IMR-90 (cell line): Measurements from ENCODE around the gene CMKLR1. TPM values are rescaled to one million over a fixed set of nuclear protein-coding genes. Genes with fewer than 3 reads are reported as not detected.

ENCODE experiments used
- ATAC-seq: fragments of 200-7000 bp; cut with Tn5 transposase; 2 replicates; pipeline ENCODE4 v1.9.1; 2020; ENCODE audit warnings: low read depth, mild to moderate bottlenecking, moderate library complexity
- BruUV-seq: library from RNA; stranded (reverse); fragments of 400-500 nt; replicated peaks from 2 replicates; lab custom pipeline; 2021; lab: Mats Ljungman, UMichigan
- CTCF ChIA-PET: fragments of 300-600 bp; formaldehyde crosslinking; extraction: SDS; loops from one replicate; lab custom pipeline; 2021; ENCODE audit warnings: antibody characterized with exemption; lab: Yijun Ruan, JAX
- POLR2A ChIA-PET: fragments of 300-600 bp; sonication (Branson Sonifier 250); formaldehyde crosslinking; loops from one replicate; lab custom pipeline; 2022; ENCODE audit warnings: antibody characterized with exemption; ENCODE audit not compliant: unreplicated experiment; lab: Charles Lee
- DNase-seq: peaks from one replicate; pipeline ENCODE4 v3.0.0; 2013
- H2AFZ ChIP-seq: replicated peaks from 2 replicates; pipeline ENCODE3; 2013; ENCODE audit warnings: low read length, mild to moderate bottlenecking; ENCODE audit not compliant: poor library complexity
- H2AK5ac ChIP-seq: 2 replicates; pipeline ENCODE4 v1.6.1; 2013; ENCODE audit warnings: low read depth, low read length, inconsistent platforms
- H2AK9ac ChIP-seq: replicated peaks from 2 replicates; pipeline ENCODE3; 2013; ENCODE audit warnings: mild to moderate bottlenecking, low read depth, low read length, moderate library complexity; ENCODE audit not compliant: poor library complexity
- H2BK120ac ChIP-seq: 2 replicates; pipeline ENCODE4 v1.6.1; 2013; ENCODE audit warnings: low read depth, low read length, inconsistent platforms
- H2BK15ac ChIP-seq: 3 replicates; pipeline ENCODE4 v1.6.1; 2013; ENCODE audit warnings: low read depth, low read length, inconsistent platforms
- H2BK20ac ChIP-seq: 2 replicates; pipeline ENCODE4 v1.6.1; 2013; ENCODE audit warnings: low read depth, mild to moderate bottlenecking, inconsistent platforms, low read length, moderate library complexity
- H2BK5ac ChIP-seq: 2 replicates; pipeline ENCODE4 v1.6.1; 2013; ENCODE audit warnings: mild to moderate bottlenecking, low read depth, low read length, inconsistent platforms; ENCODE audit not compliant: poor library complexity, severe bottlenecking
- H3K14ac ChIP-seq: replicated peaks from 2 replicates; pipeline ENCODE4 v1.6.1; 2013; ENCODE audit warnings: low read depth, low read length, inconsistent platforms
- H3K18ac ChIP-seq: 2 replicates; pipeline ENCODE4 v1.6.1; 2013; ENCODE audit warnings: low read depth, low read length, control low read depth
- H3K23ac ChIP-seq: 2 replicates; pipeline ENCODE4 v1.6.1; 2013; ENCODE audit warnings: low read depth, low read length, inconsistent platforms
- H3K27ac ChIP-seq: 2 replicates; pipeline ENCODE4 v1.5.1; 2013; ENCODE audit warnings: mild to moderate bottlenecking, control low read depth, low read length; ENCODE audit not compliant: insufficient read depth
- H3K27me3 ChIP-seq: 2 replicates; pipeline ENCODE4 v1.6.1; 2013; ENCODE audit warnings: low read length; ENCODE audit not compliant: control insufficient read depth, insufficient read depth
- H3K36me3 ChIP-seq: 2 replicates; pipeline ENCODE4 v1.6.1; 2013; ENCODE audit warnings: low read length, mixed read lengths; ENCODE audit not compliant: control insufficient read depth, insufficient read depth
- H3K4ac ChIP-seq: 2 replicates; pipeline ENCODE4 v1.6.1; 2013; ENCODE audit warnings: low read depth, low read length, inconsistent platforms
- H3K4me1 ChIP-seq: 2 replicates; pipeline ENCODE4 v1.6.1; 2013; ENCODE audit warnings: low read length, mixed read lengths; ENCODE audit not compliant: control insufficient read depth, insufficient read depth
- H3K4me2 ChIP-seq: 2 replicates; pipeline ENCODE4 v1.6.1; 2013; ENCODE audit warnings: low read depth, mild to moderate bottlenecking, control low read depth, low read length, moderate library complexity
- H3K4me3 ChIP-seq: 2 replicates; pipeline ENCODE4 v1.5.1; 2013; ENCODE audit warnings: low read depth, mild to moderate bottlenecking, control low read depth, low read length, moderate library complexity; ENCODE audit not compliant: insufficient read depth
- H3K56ac ChIP-seq: 2 replicates; pipeline ENCODE4 v1.6.1; 2013; ENCODE audit warnings: low read length, inconsistent platforms; ENCODE audit not compliant: insufficient read depth; ENCODE audit errors: extremely low read depth
- H3K79me1 ChIP-seq, 2 experiments: 2 replicates each; pipeline ENCODE4 v1.6.1; 2013; ENCODE audit warnings: low read length in 2 of 2, inconsistent platforms in 1 of 2, low read depth in 1 of 2
- H3K9ac ChIP-seq: 2 replicates; pipeline ENCODE4 v1.6.1; 2013; ENCODE audit warnings: low read depth, low read length, control low read depth
- H3K9me1 ChIP-seq: 2 replicates; pipeline ENCODE4 v1.6.1; 2013; ENCODE audit warnings: low read length, inconsistent platforms; ENCODE audit not compliant: insufficient read depth
- H3K9me3 ChIP-seq: 2 replicates; pipeline ENCODE4 v1.6.1; 2013; ENCODE audit warnings: low read length; ENCODE audit not compliant: control insufficient read depth, insufficient read depth
- H4K20me1 ChIP-seq: 2 replicates; pipeline ENCODE4 v1.6.1; 2013; ENCODE audit warnings: low read length, inconsistent platforms; ENCODE audit not compliant: insufficient read depth
- H4K5ac ChIP-seq: 2 replicates; pipeline ENCODE4 v1.6.1; 2013; ENCODE audit warnings: mild to moderate bottlenecking, low read depth, low read length, control low read depth
- H4K8ac ChIP-seq, 2 experiments: 2 replicates each; pipeline ENCODE4 v1.6.1; 2013; ENCODE audit warnings: low read depth in 2 of 2, low read length in 2 of 2, control low read depth in 1 of 2, inconsistent platforms in 1 of 2
- H4K91ac ChIP-seq: 2 replicates; pipeline ENCODE4 v1.6.1; 2013; ENCODE audit warnings: low read depth, low read length, inconsistent platforms; ENCODE audit not compliant: insufficient read depth
- BHLHE40 ChIP-seq: fragments of 150-350 bp; IDR thresholded peaks from 2 replicates; pipeline ENCODE4 v1.6.1; 2016; ENCODE audit warnings: mild to moderate bottlenecking, low read depth, low read length
- CEBPB ChIP-seq: IDR thresholded peaks from 2 replicates; pipeline ENCODE4 v1.6.1; 2012; ENCODE audit warnings: low read depth, low read length, improper control_type of control experiment
- CHD1 ChIP-seq: IDR thresholded peaks from 2 replicates; pipeline ENCODE4 v1.6.1; 2012; ENCODE audit warnings: low read depth, low read length, improper control_type of control experiment
- FOS ChIP-seq: fragments of 150-350 bp; IDR thresholded peaks from 2 replicates; pipeline ENCODE4 v1.6.1; 2016; ENCODE audit warnings: low read depth, low read length
- MAFK ChIP-seq: IDR thresholded peaks from 2 replicates; pipeline ENCODE4 v1.6.1; 2012; ENCODE audit warnings: low read depth, low read length, improper control_type of control experiment
- MAZ ChIP-seq: IDR thresholded peaks from 2 replicates; pipeline ENCODE4 v1.6.1; 2012; ENCODE audit warnings: low read depth, mild to moderate bottlenecking, low read length, improper control_type of control experiment, moderate library complexity, borderline replicate concordance
- MXI1 ChIP-seq: IDR thresholded peaks from 2 replicates; pipeline ENCODE4 v1.6.1; 2012; ENCODE audit warnings: low read depth, mild to moderate bottlenecking, low read length, moderate library complexity, borderline replicate concordance
- NFE2L2 ChIP-seq: fragments of 150-350 bp; IDR thresholded peaks from 2 replicates; pipeline ENCODE4 v1.6.1; 2016; ENCODE audit warnings: low read depth, mild to moderate bottlenecking, low read length
- POLR2A ChIP-seq: IDR thresholded peaks from 2 replicates; pipeline ENCODE4 v1.6.1; 2012; ENCODE audit warnings: mild to moderate bottlenecking, low read depth, low read length
- RAD21 ChIP-seq: IDR thresholded peaks from 2 replicates; pipeline ENCODE4 v1.6.1; 2012; ENCODE audit warnings: low read length, improper control_type of control experiment
- RCOR1 ChIP-seq: IDR thresholded peaks from 2 replicates; pipeline ENCODE4 v1.6.1; 2012; ENCODE audit warnings: mild to moderate bottlenecking, low read length, improper control_type of control experiment; ENCODE audit not compliant: insufficient replicate concordance
- RFX5 ChIP-seq: IDR thresholded peaks from 2 replicates; pipeline ENCODE4 v1.8.0; 2012; ENCODE audit warnings: low read depth, mild to moderate bottlenecking, low read length, moderate library complexity
- SMC3 ChIP-seq: fragments of 150-350 bp; IDR thresholded peaks from 2 replicates; pipeline ENCODE4 v1.6.1; 2016; ENCODE audit warnings: low read depth, mild to moderate bottlenecking, antibody characterized with exemption, low read length, moderate library complexity
- WGBS, 2 experiments: methylation state at CpG; one replicate each; pipeline versions ENCODE4 v1.1.5 to v1.1.7; 2013; ENCODE audit warnings: missing lambda C conversion rate in 2 of 2; ENCODE audit not compliant: insufficient read length in 1 of 2; ENCODE audit errors: extremely low coverage in 2 of 2; 5-methylcytosine and 5-hydroxymethylcytosine counted together
- dilution Hi-C: fragments of 300-500 bp; cut with HindIII; formaldehyde crosslinking; loops from one replicate; pipeline ENCODE4 v1.14.3; 2018; ENCODE audit warnings: low sequenced_read_pairs; ENCODE audit not compliant: unreplicated experiment
- in situ Hi-C: fragments of 300-500 bp; cut with MboI; formaldehyde crosslinking; loops from 3 replicates; pipeline ENCODE4 v1.14.3; 2019; ENCODE audit warnings: low sequenced_read_pairs, inconsistent platforms, mixed read lengths
- intact Hi-C: fragments of 100-400 bp; cut with micrococcal nuclease; formaldehyde crosslinking; loops from 2 replicates; pipeline ENCODE4 v1.10.0; 2022
- polyA plus RNA-seq, 3 experiments: library from polyadenylated mRNA; depleted of rRNA; stranded (reverse); fragments of >200 nt; gene quantifications; 2 replicates each; pipeline ENCODE4 v1.2.3, GENCODE V29; 2012; ENCODE audit warnings: low replicate concordance in 1 of 3
- total RNA-seq: library from RNA; depleted of rRNA; stranded (reverse); fragments of >200 nt; gene quantifications from 2 replicates; pipeline ENCODE4 v1.2.3, GENCODE V29; 2012
- TF ChIP-seq, protein P1 (sequence below): conservative IDR thresholded peaks from 2 replicates; pipeline ENCODE4 v1.5.1; 2012; ENCODE audit warnings: mild to moderate bottlenecking, low read depth, low read length, improper control_type of control experiment
- TF ChIP-seq, protein P2 (sequence below): fragments of 150-350 bp; IDR thresholded peaks from 2 replicates; pipeline ENCODE4 v1.6.1; 2017; ENCODE audit warnings: mild to moderate bottlenecking, antibody characterized with exemption, low read length, low read depth
- TF ChIP-seq, protein P3 (sequence below): fragments of 150-350 bp; IDR thresholded peaks from 2 replicates; pipeline ENCODE4 v1.6.1; 2016; ENCODE audit warnings: low read depth, mild to moderate bottlenecking, low read length, moderate library complexity, borderline replicate concordance

Gene CMKLR1
- total and polyA plus RNA-seq, 2 of the 4 experiments (the other 2 are of a cell fraction) = not detected

DNA sequence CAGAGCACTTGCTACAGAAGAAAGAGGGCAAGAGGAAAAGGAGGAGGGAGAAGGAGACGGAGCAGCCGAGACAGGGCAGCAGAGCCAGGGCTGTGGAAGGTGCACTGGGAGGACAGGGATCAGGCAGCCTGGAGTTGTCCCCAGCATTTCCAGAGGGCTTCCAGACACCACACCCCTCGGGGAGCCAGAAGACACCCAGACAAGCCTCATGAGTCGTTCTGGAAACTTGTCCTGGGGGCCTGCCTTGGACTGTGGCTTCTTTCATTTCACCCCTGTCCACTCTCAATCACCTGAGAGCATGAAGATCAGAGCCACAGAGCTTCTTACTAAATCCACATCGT, 14.1 kb downstream of the CMKLR1 start:
- H4K20me1 ChIP-seq = no peaks in the 10 kb centered on the region
- no TSS peak for BruUV-seq
- POLR2A ChIA-PET = no interaction called here

More for the DNA sequence above, 14.1 kb downstream of the CMKLR1 start:
- no peak overlapping the region for H3K18ac ChIP-seq
- WGBS, 2 experiments = no CpG with 5 or more reads among the region's 5 CpGs
- no peak overlapping the region for H2AFZ ChIP-seq
- dilution Hi-C loops = no loop called here
- no peak overlapping the region for H4K8ac ChIP-seq
- H2AK5ac ChIP-seq = no peak overlapping the region
- no peak overlapping the region for H4K91ac ChIP-seq
- no peak overlapping the region for H2BK20ac ChIP-seq
- no peak overlapping the region for H3K4me2 ChIP-seq
- H3K4me1 ChIP-seq = no peaks in the 10 kb centered on the region
- DNase-seq (no peak), ATAC-seq (no peak)
- H2BK15ac ChIP-seq = no peak overlapping the region
- H3K79me1 ChIP-seq = no peaks in the 10 kb centered on the region
- no peak overlapping the region for H3K9ac ChIP-seq
- intact Hi-C loops = no loop called here
- H3K36me3 ChIP-seq = no peaks in the 10 kb centered on the region
- no peak overlapping the region for H3K56ac ChIP-seq
- no peak for TF ChIP-seq NFE2L2
- TF ChIP-seq MAFK = no peak
- TF ChIP-seq CHD1 = no peak
- TF ChIP-seq, protein P1, sequence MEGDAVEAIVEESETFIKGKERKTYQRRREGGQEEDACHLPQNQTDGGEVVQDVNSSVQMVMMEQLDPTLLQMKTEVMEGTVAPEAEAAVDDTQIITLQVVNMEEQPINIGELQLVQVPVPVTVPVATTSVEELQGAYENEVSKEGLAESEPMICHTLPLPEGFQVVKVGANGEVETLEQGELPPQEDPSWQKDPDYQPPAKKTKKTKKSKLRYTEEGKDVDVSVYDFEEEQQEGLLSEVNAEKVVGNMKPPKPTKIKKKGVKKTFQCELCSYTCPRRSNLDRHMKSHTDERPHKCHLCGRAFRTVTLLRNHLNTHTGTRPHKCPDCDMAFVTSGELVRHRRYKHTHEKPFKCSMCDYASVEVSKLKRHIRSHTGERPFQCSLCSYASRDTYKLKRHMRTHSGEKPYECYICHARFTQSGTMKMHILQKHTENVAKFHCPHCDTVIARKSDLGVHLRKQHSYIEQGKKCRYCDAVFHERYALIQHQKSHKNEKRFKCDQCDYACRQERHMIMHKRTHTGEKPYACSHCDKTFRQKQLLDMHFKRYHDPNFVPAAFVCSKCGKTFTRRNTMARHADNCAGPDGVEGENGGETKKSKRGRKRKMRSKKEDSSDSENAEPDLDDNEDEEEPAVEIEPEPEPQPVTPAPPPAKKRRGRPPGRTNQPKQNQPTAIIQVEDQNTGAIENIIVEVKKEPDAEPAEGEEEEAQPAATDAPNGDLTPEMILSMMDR = no peak
- TF ChIP-seq RFX5 = no peak
- TF ChIP-seq SMC3 = no peak
- no peak for TF ChIP-seq FOS
- TF ChIP-seq, protein P2, sequence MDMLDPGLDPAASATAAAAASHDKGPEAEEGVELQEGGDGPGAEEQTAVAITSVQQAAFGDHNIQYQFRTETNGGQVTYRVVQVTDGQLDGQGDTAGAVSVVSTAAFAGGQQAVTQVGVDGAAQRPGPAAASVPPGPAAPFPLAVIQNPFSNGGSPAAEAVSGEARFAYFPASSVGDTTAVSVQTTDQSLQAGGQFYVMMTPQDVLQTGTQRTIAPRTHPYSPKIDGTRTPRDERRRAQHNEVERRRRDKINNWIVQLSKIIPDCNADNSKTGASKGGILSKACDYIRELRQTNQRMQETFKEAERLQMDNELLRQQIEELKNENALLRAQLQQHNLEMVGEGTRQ = no peak
- TF ChIP-seq MAZ = no peak
- TF ChIP-seq RCOR1 = no peak
- no peak for TF ChIP-seq CEBPB
- TF ChIP-seq, protein P3, sequence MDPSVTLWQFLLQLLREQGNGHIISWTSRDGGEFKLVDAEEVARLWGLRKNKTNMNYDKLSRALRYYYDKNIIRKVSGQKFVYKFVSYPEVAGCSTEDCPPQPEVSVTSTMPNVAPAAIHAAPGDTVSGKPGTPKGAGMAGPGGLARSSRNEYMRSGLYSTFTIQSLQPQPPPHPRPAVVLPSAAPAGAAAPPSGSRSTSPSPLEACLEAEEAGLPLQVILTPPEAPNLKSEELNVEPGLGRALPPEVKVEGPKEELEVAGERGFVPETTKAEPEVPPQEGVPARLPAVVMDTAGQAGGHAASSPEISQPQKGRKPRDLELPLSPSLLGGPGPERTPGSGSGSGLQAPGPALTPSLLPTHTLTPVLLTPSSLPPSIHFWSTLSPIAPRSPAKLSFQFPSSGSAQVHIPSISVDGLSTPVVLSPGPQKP = no peak
- TF ChIP-seq MXI1 = no peak
- no peak for TF ChIP-seq BHLHE40
- TF ChIP-seq POLR2A = no peak
- no peak for TF ChIP-seq RAD21
- CTCF ChIA-PET = no interaction called here
- H3K23ac ChIP-seq = no peak overlapping the region
- H2BK120ac ChIP-seq = no peak overlapping the region
- no peaks in the 10 kb centered on the region for H3K9me3 ChIP-seq
- no peak overlapping the region for H3K14ac ChIP-seq
- H3K27me3 ChIP-seq = 0 out of 2 replicates have a peak, but pooled peaks cover 2% of the 10 kb centered on the region
- no peak overlapping the region for H4K5ac ChIP-seq
- H3K9me1 ChIP-seq = no peaks in the 10 kb centered on the region
- no peak overlapping the region for H2AK9ac ChIP-seq
- in situ Hi-C loops = no loop called here
- H3K4ac ChIP-seq = no peak overlapping the region
- H3K4me3 ChIP-seq = no peak overlapping the region
- no peak overlapping the region for H2BK5ac ChIP-seq
- no peak overlapping the region for H3K27ac ChIP-seq
